ENCODE data around the gene ATN1.

The ATN1 gene

GRCh38 chr12:6946033-6946919, 18.5 kb downstream of the ATN1 start:
- no peak for DNase-seq (ENCODE audit: low spot score)

DNA sequence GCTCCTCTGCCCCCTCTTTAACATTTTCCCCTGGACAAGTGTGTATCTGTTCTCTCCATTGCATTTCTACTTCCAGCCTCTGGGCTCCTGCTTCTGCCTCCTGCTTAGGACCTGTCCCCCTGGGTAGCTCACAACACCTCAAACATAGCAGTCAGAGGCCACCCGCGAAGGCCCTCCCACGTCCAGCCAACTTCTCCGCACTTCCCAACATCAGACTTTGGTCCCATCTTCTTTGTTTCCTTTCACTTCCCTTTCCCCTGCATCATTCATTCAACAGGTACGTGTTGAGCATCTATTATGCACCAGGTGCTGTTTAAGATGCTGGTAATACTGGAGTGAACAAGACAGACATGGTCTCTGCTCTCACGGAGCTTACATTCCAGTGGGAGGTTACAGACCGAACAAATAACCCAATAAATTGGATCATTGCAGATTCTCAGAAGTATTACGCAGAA, 19.2 kb downstream of the ATN1 start:
- DNase-seq (ENCODE audit: low spot score), result no peak

DNA sequence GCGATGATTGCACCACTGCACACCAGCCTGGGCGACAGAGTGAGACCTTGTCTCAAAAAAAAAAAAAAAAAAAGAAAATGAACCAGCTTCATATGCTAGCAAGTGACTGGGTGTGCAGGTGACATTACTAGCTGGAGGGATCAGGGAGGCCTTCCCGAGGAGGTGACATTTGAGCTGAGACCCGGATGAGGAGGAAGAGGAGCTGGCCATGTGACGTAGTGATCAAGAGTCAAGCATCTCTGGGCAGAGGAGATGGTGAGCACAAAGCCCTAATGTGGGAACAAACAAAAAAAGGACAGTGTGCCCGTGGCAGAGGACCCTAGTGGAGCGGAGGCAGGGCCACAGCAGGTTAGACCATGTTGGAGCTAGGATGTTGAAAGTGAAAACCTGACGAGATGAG, 19.9 kb downstream of the ATN1 start:
- no peak for DNase-seq (ENCODE audit: low spot score)

DNA sequence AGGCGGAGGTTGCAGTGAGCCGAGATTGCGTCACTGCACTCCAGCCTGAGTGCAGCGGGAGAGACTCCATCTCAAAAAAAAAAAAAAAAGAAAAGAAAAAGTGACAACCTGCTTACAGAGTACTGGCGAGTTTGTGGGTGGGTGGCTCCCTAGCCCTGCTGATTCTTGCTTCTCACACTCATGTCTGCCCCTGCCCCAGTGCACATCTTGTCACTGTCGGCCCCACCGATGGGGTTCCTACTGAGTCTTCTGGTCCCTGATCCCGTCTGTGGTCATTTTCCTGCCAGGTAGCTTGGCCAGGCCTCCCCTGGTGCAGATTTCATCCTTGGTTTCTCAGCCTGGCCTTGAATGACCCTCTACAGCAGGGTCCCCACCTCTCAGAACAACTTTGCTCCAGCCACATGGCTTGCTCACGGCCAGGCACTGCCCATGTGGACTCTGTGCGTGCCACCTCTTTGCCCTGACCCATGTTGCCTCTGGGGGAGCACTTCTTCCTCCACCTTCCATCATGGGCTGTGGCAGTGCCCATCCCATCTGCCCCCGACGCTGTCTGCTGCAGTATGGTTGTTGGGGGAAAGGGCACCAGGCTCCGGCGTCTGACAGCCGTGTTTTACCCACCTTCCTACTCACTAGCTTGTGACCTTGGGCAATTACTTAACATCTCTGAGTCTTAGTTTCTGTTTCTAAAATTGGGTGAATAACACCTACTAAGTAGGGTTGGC, 21.3 kb downstream of the ATN1 start:
- DNase-seq (ENCODE audit: low spot score), result no peak

DNA sequence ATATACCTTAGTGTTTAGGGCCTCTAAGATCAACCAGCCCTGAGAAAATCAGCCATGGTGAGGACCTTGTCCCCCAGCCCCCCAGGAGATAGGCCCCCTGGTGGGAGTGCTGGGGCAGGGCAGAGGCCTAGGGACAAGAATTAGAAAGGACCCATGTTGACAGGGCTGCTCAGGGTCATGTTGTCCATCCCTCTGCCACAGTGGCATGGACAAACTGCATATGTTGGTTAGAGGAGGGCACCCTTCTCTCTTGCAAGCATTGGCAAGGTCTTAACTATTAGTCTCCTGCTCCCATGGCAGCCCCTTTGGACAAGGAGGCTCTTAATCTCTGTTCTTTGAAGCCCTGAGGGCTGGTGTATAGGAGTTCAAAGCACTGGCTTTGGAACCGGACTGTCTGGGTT, 22.6 kb downstream of the ATN1 start:
- DNase-seq (ENCODE audit: low spot score), result no peak

GRCh38 chr12:6950811-6951540, 23.2 kb downstream of the ATN1 start, which contains the start of gene PTPN6:
TSS of gene PTPN6 (plus strand) at chr12:6951356. CDS start at chr12:6951513, 157 bp downstream.
- DNase-seq (ENCODE audit: low spot score), result no peak

DNA sequence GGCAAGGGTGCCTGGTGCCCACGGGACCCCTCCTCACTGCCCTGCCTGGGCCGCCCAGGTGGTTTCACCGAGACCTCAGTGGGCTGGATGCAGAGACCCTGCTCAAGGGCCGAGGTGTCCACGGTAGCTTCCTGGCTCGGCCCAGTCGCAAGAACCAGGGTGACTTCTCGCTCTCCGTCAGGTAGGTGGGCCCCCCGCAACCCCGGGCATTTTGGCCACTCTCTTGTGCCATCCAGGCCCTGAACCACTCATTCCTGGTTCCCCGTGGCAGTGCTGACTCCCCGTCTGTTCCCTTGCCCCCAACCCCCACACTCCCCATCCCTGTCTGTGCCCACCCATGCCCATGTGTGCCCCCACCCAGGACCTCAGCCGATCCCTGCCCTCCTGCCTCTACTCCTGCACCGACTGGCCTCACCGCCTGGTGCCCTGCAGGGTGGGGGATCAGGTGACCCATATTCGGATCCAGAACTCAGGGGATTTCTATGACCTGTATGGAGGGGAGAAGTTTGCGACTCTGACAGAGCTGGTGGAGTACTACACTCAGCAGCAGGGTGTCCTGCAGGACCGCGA, 23.9 kb downstream of the ATN1 start:
- no peak for DNase-seq (ENCODE audit: low spot score)

- no peak for DNase-seq (ENCODE audit: low spot score)
Measured at GRCh38 chr12:6952121-6952862, 24.5 kb downstream of the ATN1 start.

DNA sequence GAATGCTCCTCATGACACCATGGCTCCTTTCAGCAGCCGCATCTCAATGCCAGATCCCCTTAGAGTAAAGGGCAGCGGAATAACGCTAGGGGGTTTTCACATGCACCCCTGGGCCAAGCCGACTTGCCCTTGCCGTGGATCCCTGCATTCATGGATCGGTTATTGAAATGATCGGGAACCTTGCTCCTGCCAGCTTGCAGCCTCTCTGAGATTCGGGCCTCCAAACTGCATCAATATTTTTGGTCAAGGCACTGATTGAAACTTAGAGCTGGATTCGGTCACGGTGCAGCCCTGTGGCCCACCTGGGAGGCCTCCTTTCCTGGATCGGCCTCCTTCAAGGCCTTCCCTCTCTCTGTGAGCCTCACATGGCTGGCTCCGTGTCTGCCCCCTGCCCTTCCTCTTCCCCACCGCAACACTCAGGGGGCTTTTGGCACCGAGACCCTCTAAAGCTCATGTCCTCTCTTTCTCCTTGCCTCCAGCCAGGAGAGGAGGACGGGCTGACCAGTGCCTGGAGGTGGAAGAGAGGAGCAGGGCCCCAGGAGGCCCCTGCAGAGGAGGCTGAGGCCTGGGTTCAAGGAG, 25.2 kb downstream of the ATN1 start:
- DNase-seq (ENCODE audit: low spot score), result no peak

DNA sequence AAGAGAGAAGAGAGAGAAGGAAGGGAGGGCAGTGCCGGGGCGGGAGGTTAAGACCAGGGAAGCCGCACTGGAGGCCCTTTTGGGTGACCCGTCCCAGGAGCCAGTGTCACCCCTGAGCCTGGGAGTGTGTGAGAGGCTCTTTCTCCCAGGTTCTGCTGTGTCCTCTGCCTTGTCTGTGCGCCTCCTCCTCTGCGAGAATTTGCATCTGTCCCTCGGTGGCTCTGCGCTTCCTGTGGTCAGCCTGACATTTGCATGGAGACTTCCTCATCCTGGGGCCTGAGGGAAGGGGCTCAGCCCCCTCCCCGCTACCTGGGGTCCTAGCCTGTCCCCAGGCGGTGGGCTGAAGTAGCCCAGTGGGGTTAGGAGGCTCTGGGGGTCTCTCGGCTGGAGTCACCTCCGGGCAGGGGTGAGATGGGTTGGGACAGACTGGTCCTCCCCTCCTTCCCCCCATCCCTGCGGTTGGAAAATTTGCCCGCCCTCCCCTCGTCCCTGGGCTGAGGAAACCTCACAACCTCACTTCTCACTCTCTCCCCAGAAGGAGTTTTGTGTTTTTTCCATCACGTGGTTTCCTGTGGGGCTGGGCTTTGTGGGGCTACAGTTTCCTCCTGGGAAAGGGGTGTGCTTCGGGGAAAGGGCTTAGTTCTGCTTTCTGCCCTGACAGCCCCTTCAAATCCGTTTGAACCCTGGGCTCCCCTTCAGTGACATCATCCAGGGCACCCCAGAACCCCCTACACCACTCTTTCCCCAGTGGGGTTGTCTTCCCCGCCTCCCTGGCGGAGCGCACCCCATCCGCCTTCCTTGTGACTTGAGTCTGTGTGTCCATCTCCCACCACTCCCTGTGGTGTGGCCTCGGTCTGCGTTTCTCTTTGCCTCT, 25.9 kb downstream of the ATN1 start:
- DNase-seq (ENCODE audit: low spot score), result no peak

GRCh38 chr12:6954316-6955107, 26.8 kb downstream of the ATN1 start:
- no peak for DNase-seq (ENCODE audit: low spot score)

- no peak for DNase-seq (ENCODE audit: low spot score)
Measured at GRCh38 chr12:6955108-6956020, 27.6 kb downstream of the ATN1 start.

GRCh38 chr12:6956021-6956727, 28.4 kb downstream of the ATN1 start:
- no peak for DNase-seq (ENCODE audit: low spot score)

- DNase-seq (ENCODE audit: low spot score), result no peak
Measured at GRCh38 chr12:6957151-6957701, 29.5 kb downstream of the ATN1 start.

GRCh38 chr12:6957741-6958608, 30.2 kb downstream of the ATN1 start:
- DNase-seq (ENCODE audit: low spot score), result no peak

DNA sequence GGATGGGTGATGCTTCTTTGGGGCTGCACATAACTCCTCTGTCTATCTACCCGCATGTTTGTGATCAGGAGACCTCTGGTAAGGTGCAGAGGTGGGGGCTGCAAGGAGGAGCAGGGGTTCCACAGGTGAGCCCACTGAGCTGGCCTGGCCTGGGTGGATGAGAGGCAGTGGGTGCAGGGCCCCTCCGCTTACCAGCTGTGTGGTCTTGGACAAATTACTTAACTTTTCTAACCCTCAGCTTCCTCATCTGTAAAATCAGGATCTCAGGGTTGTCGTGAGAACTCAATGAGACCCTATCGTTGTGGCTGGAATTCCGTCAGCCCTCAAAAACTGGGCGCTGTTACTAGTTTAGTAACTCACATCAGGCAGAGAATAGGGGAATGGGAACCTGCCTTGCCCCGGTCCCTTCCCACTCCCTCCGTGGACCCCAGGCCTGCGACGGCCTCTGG, 30.9 kb downstream of the ATN1 start:
- DNase-seq (ENCODE audit: low spot score), result no peak

Measured in hepatic stellate cell (primary cell).